Omental fat pad (tissue), 4 donors: Measurements from ENCODE around the gene RPP21. TPM values are rescaled to one million over a fixed set of nuclear protein-coding genes. Genes with fewer than 3 reads are reported as not detected.

Experiments
- ATAC-seq: fragments of 150-250 bp; one replicate; pipeline ENCODE4 v1.9.1; 2016; ENCODE audit warnings: mild to moderate bottlenecking, moderate library complexity; ENCODE audit not compliant: low FRiP score
- DNase-seq: peaks from one replicate; pipeline ENCODE4 v3.0.0-alpha.2; 2019; ENCODE audit warnings: low spot score
- total RNA-seq, 4 donors: library from RNA; depleted of rRNA; stranded (reverse); fragments of >200 nt; gene quantifications; one replicate each; pipeline ENCODE4 v1.1.0, GENCODE V29; 2016
- TF ChIP-seq, protein P1 (sequence below), 3 donors: fragments of 450-650 bp; IDR thresholded peaks; one replicate each; pipeline ENCODE4 v1.5.1; 2016 to 2017; ENCODE audit warnings: antibody characterized with exemption in 3 of 3, mild to moderate bottlenecking in 3 of 3, moderate library complexity in 2 of 3

Gene RPP21
- total RNA-seq, 4 donors from 2014 or later, result 36.6 to 53.8 (median 48.1) TPM

- DNase-seq (peak; percentile 42), ATAC-seq (peak; percentile 78)
- TF ChIP-seq, protein P1, sequence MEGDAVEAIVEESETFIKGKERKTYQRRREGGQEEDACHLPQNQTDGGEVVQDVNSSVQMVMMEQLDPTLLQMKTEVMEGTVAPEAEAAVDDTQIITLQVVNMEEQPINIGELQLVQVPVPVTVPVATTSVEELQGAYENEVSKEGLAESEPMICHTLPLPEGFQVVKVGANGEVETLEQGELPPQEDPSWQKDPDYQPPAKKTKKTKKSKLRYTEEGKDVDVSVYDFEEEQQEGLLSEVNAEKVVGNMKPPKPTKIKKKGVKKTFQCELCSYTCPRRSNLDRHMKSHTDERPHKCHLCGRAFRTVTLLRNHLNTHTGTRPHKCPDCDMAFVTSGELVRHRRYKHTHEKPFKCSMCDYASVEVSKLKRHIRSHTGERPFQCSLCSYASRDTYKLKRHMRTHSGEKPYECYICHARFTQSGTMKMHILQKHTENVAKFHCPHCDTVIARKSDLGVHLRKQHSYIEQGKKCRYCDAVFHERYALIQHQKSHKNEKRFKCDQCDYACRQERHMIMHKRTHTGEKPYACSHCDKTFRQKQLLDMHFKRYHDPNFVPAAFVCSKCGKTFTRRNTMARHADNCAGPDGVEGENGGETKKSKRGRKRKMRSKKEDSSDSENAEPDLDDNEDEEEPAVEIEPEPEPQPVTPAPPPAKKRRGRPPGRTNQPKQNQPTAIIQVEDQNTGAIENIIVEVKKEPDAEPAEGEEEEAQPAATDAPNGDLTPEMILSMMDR (IDR thresholded peaks at IDR 0.05), result no peak
These were observed 19.6 kb upstream of the RPP21 start for GRCh38 chr6:30325150-30325872.

DNA sequence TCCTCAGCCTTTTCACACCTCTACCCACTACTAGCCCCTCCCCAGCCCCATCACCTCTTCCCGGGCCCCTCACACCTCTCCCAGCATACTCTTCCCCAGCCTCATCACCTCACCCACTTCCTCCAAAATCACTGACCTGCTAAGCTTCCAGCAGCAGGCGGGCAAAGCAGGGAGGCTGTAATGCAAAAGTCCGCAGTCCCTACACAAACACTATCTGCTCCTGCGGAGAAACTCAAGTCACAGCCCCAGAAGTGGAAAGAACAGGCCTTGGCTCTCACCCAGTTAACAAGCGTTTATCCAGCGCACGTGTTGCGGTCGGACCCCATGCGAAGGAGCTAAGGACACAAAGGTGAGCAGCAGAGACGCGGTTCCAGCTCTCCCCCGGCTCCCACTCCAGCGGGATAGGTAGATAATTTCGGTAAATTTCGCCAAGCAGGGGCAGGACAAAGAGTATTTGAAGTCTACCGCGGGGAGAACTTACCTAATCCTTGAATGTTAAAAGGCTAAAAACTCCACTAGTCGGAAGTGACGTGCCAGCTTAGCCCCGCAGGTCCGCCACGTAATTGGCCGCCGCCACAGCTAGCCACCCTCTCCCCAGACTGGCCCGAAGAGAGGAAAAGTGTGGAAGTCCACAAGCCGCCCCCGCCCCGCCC, 19.0 kb upstream of the RPP21 start:
- peak; percentile 77 for ATAC-seq
- TF ChIP-seq, protein P1 (IDR thresholded peaks at IDR 0.05), result no peak
- DNase-seq, result peak; percentile 44

- peak; percentile 60 for DNase-seq
These were observed 18.3 kb upstream of the RPP21 start, which contains the start of gene TRIM39 for GRCh38 chr6:30326526-30327231. TRIM39 (plus strand) TSS chr6:30326927; CDS start chr6:30329318, 2,391 bp downstream.

GRCh38 chr6:30327232-30327746, 17.7 kb upstream of the RPP21 start:
- DNase-seq (no peak), ATAC-seq (no peak)
- TF ChIP-seq, protein P1 (IDR thresholded peaks at IDR 0.05), result no peak

More at GRCh38 chr6:30326526-30327231, 18.3 kb upstream of the RPP21 start, which contains the start of gene TRIM39:
- TF ChIP-seq, protein P1 (IDR thresholded peaks at IDR 0.05), result no peak
- ATAC-seq, result peak; percentile 82

GRCh38 chr6:30328397-30328796, 16.6 kb upstream of the RPP21 start:
- TF ChIP-seq, protein P1 (IDR thresholded peaks at IDR 0.05), result no peak
- DNase-seq, result no peak
- no peak for ATAC-seq

DNA sequence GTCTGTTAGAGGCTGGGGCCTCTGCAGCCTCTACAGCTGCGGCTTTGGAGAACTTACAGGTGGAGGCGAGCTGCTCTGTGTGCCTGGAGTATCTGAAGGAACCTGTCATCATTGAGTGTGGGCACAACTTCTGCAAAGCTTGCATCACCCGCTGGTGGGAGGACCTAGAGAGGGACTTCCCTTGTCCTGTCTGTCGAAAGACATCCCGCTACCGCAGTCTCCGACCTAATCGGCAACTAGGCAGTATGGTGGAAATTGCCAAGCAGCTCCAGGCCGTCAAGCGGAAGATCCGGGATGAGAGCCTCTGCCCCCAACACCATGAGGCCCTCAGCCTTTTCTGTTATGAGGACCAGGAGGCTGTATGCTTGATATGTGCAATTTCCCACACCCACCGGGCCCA, 15.6 kb upstream of the RPP21 start:
- ATAC-seq (no peak), DNase-seq (no peak)
- TF ChIP-seq, protein P1 (IDR thresholded peaks at IDR 0.05), result no peak
